NCI-H146 (cell line): ENCODE data around the gene GJB2.

Source experiments
- DNase-seq: peaks from one replicate; lab custom pipeline; 2025; lab: John Stamatoyannopoulos, UW

Gene GJB2

DNA sequence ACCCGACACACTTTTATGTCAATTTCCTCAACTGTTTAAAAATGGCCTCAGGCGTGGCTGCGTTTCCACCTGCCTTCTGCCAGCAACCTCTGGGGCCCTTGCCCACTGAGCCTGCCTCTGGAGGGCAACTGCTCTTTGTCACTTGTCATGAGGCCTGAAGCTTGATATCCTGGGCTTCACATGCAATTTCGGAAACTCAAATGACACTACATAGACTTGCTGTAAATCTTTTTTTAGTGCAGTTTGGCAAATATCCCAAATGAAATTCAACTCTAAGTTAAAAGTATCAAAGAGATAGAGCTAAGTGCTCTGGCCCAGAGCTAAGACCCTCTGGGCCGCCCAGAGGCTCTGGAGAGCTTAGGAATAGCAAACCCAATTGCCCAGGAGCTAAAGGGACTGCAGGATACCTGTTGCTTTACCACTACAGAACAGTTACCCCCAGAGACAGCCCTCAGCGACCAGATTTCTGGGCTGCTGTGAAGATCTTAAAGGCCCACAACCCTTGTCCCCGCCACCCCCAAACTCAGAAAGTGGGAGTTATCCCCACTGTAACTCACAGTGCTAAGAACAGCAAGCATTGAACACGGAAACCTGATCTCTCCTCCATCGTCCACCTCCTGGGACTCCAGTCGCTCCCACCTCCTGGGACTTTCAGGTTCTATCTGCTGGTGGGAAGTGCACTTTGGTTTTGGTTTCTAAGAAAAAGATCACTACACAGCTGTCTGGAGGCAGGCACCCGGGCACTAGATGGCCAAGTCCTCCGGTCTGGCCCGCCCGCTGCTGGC, 51.3 kb downstream of the GJB2 start:
- no peak for DNase-seq

DNA sequence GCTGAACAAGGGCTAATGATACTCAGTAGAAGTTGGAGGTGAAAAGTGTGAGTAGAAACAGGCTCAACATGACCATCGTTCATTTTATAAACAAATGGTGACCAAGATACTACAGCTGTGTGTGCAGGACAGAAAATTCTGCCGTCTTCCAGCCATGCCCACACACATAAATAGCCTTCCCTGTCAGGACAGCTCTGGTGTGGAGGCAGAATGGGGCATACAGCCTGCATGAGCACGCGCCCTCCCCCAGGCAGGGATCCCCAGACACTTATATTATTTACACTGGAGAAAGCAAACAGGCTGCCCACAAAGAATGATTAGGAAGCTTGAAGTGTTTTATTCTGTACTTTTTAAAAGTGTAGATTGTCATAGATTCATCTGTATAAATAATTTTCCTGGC, 52.3 kb downstream of the GJB2 start:
- DNase-seq, result no peak

DNA sequence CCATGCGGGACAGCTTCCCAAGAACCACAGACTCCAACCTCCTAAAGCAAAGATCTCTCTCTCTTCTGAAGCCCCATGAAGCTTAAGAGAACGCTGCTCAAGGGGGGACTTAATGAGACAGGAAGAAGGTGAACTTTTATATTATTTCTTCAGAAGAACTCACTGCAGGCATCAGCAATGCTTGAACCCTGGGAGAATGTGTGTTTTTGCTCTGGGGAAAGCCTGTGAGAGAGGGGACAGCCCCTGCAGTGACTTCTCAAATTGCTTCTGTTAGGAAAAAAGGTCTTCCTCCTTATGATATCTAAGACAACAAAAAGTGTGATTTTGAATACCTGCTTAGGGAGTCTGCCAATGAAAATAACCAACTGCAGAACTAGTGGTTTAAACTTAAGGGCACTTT, 54.9 kb downstream of the GJB2 start:
- DNase-seq, result no peak
